ENCODE measurements around the gene OLFML2B.

DNA sequence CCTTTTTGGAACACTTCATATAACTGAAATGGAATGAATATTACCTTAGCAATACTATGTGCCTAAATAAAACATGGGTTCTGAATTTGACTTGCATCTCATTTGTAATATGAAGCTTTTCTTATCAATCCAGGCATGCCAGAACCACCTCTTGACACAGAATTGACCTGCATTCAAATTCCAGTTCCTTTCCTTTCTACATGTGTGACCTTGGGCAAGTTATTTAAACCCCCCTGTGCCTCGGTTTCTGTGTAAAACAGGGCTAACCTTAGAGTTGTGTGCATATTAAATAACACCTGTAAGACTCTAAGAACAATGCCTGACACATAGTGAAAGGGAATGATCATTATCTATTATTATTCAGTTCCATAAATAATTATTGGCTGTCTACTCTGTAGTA lies 43.8 kb upstream of the OLFML2B start:
- TF ChIP-seq, protein P1, sequence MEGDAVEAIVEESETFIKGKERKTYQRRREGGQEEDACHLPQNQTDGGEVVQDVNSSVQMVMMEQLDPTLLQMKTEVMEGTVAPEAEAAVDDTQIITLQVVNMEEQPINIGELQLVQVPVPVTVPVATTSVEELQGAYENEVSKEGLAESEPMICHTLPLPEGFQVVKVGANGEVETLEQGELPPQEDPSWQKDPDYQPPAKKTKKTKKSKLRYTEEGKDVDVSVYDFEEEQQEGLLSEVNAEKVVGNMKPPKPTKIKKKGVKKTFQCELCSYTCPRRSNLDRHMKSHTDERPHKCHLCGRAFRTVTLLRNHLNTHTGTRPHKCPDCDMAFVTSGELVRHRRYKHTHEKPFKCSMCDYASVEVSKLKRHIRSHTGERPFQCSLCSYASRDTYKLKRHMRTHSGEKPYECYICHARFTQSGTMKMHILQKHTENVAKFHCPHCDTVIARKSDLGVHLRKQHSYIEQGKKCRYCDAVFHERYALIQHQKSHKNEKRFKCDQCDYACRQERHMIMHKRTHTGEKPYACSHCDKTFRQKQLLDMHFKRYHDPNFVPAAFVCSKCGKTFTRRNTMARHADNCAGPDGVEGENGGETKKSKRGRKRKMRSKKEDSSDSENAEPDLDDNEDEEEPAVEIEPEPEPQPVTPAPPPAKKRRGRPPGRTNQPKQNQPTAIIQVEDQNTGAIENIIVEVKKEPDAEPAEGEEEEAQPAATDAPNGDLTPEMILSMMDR (IDR thresholded peaks at IDR 0.05; ENCODE audit: low read depth, low read length, poor library complexity, severe bottlenecking): no peak
- no peak for TF ChIP-seq EZH2phosphoT487 (IDR thresholded peaks at IDR 0.05; ENCODE audit: borderline replicate concordance, low read length)
